PFSK-1 (cell line): ENCODE measurements around the gene CHGA. TPM values are rescaled to one million over a fixed set of nuclear protein-coding genes. Genes with fewer than 3 reads are reported as not detected.

Experiments
- FOXP2 ChIP-seq: optimal IDR thresholded peaks from 2 replicates; pipeline ENCODE3; 2011; ENCODE audit warnings: borderline replicate concordance, control low read depth, inconsistent platforms; ENCODE audit not compliant: insufficient read depth; ENCODE audit errors: extremely low read length, extremely low read depth
- POLR2AphosphoS5 ChIP-seq: IDR thresholded peaks from 2 replicates; pipeline ENCODE4 v1.6.1; 2012; ENCODE audit warnings: low read depth, mild to moderate bottlenecking, control low read depth, low read length, moderate library complexity
- SIN3A ChIP-seq: IDR thresholded peaks from 2 replicates; pipeline ENCODE4 v1.6.1; 2012; ENCODE audit warnings: mild to moderate bottlenecking, low read length, moderate library complexity, borderline replicate concordance; ENCODE audit not compliant: insufficient read depth
- TAF1 ChIP-seq: IDR thresholded peaks from 2 replicates; pipeline ENCODE4 v1.6.1; 2012; ENCODE audit warnings: low read length, control low read depth, borderline replicate concordance; ENCODE audit not compliant: insufficient read depth
- polyA plus RNA-seq: library from polyadenylated mRNA; unstranded; fragments of >200 nt; gene quantifications from one replicate; pipeline ENCODE4 v1.2.1, GENCODE V29; 2012; ENCODE audit warnings: low read depth, missing spikeins; ENCODE audit not compliant: insufficient read length
- TF ChIP-seq, protein P1 (sequence below), 2 experiments: IDR thresholded peaks; 2 replicates each; pipeline versions ENCODE4 v1.6.1 to v1.8.0; 2011 to 2012; ENCODE audit warnings: low read depth in 2 of 2, low read length in 2 of 2, control low read depth in 1 of 2, inconsistent platforms in 1 of 2, mild to moderate bottlenecking in 1 of 2, moderate library complexity in 1 of 2; ENCODE audit not compliant: insufficient read depth in 1 of 2

Gene CHGA, protein sequence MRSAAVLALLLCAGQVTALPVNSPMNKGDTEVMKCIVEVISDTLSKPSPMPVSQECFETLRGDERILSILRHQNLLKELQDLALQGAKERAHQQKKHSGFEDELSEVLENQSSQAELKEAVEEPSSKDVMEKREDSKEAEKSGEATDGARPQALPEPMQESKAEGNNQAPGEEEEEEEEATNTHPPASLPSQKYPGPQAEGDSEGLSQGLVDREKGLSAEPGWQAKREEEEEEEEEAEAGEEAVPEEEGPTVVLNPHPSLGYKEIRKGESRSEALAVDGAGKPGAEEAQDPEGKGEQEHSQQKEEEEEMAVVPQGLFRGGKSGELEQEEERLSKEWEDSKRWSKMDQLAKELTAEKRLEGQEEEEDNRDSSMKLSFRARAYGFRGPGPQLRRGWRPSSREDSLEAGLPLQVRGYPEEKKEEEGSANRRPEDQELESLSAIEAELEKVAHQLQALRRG
- polyA plus RNA-seq = not detected

DNA sequence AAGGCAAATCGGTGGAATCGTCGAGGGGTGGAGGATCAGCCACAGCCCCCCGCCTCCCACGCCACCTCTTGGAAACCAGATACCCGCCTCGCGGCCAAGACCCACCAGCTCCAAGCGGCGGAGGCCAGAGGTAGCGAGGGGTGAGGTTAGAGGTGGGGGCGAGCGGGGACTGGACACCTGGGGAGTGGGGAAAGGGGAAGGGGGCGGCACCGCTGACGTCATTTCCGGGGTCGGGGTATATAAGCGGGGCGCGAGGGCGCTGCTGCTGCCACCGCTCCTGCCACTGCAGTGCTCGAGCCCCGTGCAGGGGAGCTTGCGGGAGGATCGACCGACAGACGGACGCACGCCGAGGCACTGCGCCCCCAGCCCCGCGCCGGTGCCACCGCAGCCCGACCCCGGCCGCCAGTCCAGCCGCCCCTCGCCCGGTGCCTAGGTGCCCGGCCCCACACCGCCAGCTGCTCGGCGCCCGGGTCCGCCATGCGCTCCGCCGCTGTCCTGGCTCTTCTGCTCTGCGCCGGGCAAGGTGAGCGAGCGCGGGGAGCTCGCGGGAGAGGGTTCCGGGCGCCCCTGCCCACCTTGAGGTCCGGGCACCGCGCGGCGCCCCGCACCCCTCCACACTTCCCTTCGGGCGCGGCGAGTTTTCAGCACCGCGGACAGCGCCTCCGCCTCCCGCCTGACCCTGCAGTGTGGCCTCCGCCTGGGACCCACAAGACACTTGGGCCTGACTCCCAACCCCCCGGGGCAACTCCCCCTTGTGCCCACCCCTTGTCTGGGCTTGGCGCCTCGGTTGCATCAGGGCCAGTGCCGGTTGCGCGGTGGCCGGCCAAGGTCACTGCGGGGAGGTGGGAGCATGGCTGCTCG, at the start of gene CHGA:
TSS of gene CHGA (plus strand) at position 268 of the 861 bp plus-strand sequence. CDS start at position 478, 210 bp downstream.
- TF ChIP-seq, protein P1, sequence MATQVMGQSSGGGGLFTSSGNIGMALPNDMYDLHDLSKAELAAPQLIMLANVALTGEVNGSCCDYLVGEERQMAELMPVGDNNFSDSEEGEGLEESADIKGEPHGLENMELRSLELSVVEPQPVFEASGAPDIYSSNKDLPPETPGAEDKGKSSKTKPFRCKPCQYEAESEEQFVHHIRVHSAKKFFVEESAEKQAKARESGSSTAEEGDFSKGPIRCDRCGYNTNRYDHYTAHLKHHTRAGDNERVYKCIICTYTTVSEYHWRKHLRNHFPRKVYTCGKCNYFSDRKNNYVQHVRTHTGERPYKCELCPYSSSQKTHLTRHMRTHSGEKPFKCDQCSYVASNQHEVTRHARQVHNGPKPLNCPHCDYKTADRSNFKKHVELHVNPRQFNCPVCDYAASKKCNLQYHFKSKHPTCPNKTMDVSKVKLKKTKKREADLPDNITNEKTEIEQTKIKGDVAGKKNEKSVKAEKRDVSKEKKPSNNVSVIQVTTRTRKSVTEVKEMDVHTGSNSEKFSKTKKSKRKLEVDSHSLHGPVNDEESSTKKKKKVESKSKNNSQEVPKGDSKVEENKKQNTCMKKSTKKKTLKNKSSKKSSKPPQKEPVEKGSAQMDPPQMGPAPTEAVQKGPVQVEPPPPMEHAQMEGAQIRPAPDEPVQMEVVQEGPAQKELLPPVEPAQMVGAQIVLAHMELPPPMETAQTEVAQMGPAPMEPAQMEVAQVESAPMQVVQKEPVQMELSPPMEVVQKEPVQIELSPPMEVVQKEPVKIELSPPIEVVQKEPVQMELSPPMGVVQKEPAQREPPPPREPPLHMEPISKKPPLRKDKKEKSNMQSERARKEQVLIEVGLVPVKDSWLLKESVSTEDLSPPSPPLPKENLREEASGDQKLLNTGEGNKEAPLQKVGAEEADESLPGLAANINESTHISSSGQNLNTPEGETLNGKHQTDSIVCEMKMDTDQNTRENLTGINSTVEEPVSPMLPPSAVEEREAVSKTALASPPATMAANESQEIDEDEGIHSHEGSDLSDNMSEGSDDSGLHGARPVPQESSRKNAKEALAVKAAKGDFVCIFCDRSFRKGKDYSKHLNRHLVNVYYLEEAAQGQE (IDR thresholded peaks at IDR 0.05; ENCODE audit: insufficient read depth in 1 of 2, low read depth in 2 of 2, low read length in 2 of 2) = peak; percentile 95 to 97
- TF ChIP-seq TAF1 = no peak

DNA sequence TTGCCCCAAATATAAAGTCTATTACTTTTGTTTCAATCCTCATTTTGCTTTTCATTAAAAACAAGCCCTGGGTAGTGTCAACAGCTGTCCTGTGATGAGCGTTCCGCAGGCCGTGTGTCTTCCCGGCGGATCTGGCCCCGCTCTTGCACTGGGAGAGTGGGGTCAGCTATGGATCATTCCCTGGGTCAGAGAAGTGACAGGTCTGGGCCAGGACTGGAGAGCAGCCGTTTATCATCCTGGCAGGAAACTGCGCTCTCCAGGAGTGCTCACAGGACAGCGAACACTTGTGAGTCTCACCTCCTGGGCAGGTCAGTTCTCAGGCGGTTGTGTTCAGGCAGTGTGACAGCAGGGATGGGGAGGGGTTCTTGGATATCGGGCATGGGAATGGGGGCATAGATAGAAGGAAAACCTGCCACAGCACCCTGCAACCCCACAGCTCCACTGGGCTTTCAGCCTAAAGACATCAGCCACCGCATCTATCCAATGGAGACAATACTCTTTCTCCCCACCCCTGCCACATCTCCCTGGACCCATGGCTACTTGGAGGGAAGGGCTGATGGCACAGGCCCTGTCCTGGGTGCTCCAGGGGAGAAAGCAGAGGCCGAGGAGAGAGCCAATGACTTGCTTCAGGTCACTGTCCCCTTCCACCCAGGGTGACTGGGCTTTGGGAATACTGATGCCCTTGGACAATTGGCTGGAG, 47.8 kb upstream of the CHGA start:
- no peak for TF ChIP-seq TAF1
- TF ChIP-seq SIN3A = no peak
- no peak for TF ChIP-seq POLR2AphosphoS5
- no peak for TF ChIP-seq FOXP2
- TF ChIP-seq, protein P1 (IDR thresholded peaks at IDR 0.05; ENCODE audit: insufficient read depth in 1 of 2, low read depth in 2 of 2, low read length in 2 of 2) = no peak

DNA sequence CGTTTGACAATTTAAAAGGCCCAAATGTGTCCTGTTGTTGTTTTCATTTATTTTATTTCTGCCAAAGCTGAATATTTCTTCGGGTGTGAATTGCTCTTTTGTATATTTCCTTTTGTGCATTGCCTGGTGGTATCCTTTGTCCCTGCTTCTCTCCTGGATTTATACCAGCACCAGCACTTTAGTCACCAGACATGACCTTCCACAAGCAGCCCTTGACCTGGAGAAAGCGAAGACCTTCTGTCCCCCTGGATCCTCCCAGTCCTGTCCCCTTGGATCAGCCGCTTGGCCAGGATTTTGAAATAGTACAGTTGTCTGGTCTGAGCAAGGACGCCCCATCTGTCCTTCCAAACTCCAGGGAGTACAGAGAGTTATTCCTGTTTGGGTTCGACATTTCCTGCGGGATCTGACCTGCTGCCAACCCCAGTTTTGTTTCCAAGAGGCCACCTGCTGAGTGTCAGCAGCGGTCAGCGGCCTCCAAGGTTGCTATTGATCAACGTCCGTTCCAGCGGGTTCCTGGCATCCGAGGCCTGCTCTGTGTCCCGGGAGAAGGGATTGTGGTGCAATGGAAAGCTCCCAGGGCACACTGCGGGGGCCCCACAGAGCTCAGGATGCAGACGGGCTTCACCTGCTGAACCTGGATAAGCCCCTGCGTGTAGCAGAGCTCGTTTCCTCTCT, 45.1 kb upstream of the CHGA start:
- no peak for TF ChIP-seq TAF1
- TF ChIP-seq FOXP2 = no peak
- no peak for TF ChIP-seq POLR2AphosphoS5
- no peak for TF ChIP-seq SIN3A
- TF ChIP-seq, protein P1 (IDR thresholded peaks at IDR 0.05; ENCODE audit: insufficient read depth in 1 of 2, low read depth in 2 of 2, low read length in 2 of 2) = no peak

DNA sequence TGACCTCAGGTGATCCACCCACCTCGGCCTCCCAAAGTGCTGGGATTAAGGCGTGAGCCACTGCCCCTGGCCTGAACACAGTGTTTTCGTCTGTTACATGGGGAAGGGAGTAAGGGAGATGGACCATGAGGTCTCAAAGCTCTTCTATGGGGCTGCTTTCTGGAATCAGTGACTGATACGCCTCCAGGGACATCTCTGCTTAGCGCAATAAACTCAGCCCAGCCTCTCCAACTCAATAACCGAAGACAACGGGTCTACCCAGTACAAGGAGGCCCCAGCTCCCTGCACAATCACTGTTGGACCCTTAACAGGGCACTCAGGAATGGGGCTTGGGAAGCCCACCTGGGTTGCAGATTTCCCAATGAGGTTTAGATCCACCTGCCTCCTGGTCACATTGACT, 42.6 kb upstream of the CHGA start:
- no peak for TF ChIP-seq TAF1
- TF ChIP-seq SIN3A = no peak
- no peak for TF ChIP-seq POLR2AphosphoS5
- TF ChIP-seq, protein P1 (IDR thresholded peaks at IDR 0.05; ENCODE audit: insufficient read depth in 1 of 2, low read depth in 2 of 2, low read length in 2 of 2) = no peak
- TF ChIP-seq FOXP2 = no peak
